ENCODE measurements around the gene PSMA1.
"Not testable (repeated sequence)": the region's sequence is repeated elsewhere in the genome, so short reads cannot be mapped to it uniquely, and the experiment has no call there.

Gene PSMA1

DNA sequence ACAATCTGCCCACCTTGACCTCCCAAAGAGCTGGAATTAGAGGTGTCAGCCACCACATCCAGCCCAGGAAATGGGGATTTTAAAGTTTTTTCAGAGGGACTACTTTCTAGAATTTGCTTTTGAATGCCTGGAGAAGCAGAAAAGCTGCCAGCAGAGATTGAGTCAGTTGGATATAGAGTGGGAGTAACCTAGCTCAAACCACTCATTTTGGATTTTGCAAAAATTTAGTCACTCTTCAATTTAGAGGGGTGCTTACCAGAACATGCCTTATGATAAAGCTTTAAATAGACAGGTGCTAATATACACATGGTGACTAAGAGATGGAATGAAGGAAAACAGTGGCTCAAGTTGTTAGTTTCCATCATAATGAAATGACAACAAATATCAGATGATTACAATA, 26.5 kb upstream of the PSMA1 start:
- H3K36me3 ChIP-seq (ENCODE audit: insufficient read depth, low read length) = no peaks in the 10 kb centered on the region
- H3K4me1 ChIP-seq (ENCODE audit: insufficient read depth, low read length) = peaks cover 10% of the 10 kb centered on the region
- no peaks in the 10 kb centered on the region for H3K27me3 ChIP-seq (ENCODE audit: insufficient read depth, low read length)
- H3K9ac ChIP-seq (ENCODE audit: low read depth, low read length) = no peak overlapping the region
- H3K4me3 ChIP-seq (ENCODE audit: low read length) = no peak overlapping the region
- no peak overlapping the region for H3K27ac ChIP-seq (ENCODE audit: low read depth, low read length)
- H3K9me3 ChIP-seq (ENCODE audit: insufficient read depth, low read depth, low read length) = no peaks in the 10 kb centered on the region

DNA sequence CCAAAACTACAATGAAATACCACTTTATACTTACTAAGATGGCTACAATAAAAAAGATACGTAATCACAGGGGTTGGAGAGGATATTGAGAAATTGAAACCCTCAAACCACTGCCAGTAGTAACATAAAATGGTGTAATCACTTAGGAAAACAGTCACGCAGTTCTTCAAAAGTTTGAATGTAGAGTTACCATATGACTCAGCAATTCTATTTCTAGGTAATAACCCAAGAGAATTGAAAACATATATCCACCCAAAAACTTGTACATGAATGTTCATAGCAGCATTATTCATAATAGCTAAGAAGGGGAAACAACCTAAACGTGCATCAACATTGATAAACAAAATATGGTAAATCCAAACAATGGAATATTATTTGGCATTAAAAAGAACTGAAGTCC, 24.4 kb upstream of the PSMA1 start:
- no peak overlapping the region for H3K4me3 ChIP-seq (ENCODE audit: low read length)
- 100% methylated on average over 2 of the region's 3 CpGs for WGBS

DNA sequence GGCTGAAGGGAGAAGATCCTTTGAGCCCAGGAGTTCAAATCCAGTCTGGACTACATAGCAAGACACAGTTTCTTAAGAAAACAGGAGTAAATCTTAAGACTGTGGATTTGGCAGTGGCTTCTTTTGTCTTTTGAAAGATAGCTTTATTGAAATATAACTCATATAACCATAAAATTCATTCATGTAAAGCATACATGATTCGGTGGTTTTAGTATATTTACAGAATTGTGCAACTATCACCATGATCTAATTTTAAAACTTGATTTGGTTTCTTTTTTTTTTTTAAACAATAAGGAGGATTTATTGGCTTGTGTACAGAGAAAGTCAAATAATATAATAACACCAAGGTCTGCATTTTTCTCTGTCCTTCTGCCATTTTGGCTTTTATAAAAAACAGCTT, 23.1 kb upstream of the PSMA1 start:
- no peaks in the 10 kb centered on the region for H3K36me3 ChIP-seq (ENCODE audit: insufficient read depth, low read length)
- H3K4me1 ChIP-seq (ENCODE audit: insufficient read depth, low read length) = peaks cover 17% of the 10 kb centered on the region
- no peak overlapping the region for H3K9ac ChIP-seq (ENCODE audit: low read depth, low read length)
- no peak overlapping the region for H3K4me3 ChIP-seq (ENCODE audit: low read length)
- no CpG with 5 or more reads among the region's 1 CpG for WGBS
- no peaks in the 10 kb centered on the region for H3K9me3 ChIP-seq (ENCODE audit: insufficient read depth, low read depth, low read length)
- no peaks in the 10 kb centered on the region for H3K27me3 ChIP-seq (ENCODE audit: insufficient read depth, low read length)
- no peak overlapping the region for H3K27ac ChIP-seq (ENCODE audit: low read depth, low read length)

More for the DNA sequence above, 24.4 kb upstream of the PSMA1 start:
- Histone ChIP-seq H3K27me3 (ENCODE audit: insufficient read depth, low read length) (no peaks in the 10 kb centered on the region), H3K9me3 (ENCODE audit: insufficient read depth, low read depth, low read length) (no peaks in the 10 kb centered on the region), H3K36me3 (ENCODE audit: insufficient read depth, low read length) (no peaks in the 10 kb centered on the region), H3K4me1 (ENCODE audit: insufficient read depth, low read length) (peaks cover 17% of the 10 kb centered on the region), H3K9ac (ENCODE audit: low read depth, low read length) (no peak overlapping the region), H3K27ac (ENCODE audit: low read depth, low read length) (no peak overlapping the region)

DNA sequence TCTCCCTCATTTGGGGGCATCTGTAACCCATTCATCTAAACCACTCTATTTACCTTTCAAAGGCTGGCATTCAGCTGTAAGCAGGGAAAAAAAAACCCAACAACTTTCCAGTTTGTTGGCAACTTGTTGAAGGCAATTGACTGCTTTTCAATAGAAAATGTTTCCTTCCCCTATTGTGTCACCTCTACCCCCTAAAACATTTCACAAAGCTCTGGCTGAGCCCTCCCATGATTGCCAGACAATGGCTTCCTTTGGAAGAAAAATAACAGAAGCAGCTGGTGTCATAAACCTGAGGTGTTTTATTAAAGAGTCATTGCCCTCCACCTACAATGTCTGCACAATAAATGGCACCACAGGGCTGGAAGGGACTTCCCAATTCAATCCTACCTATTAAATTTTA, 22.1 kb upstream of the PSMA1 start:
- peaks cover 17% of the 10 kb centered on the region for H3K4me1 ChIP-seq (ENCODE audit: insufficient read depth, low read length)
- no peak overlapping the region for H3K9ac ChIP-seq (ENCODE audit: low read depth, low read length)
- H3K27ac ChIP-seq (ENCODE audit: low read depth, low read length) = no peak overlapping the region
- H3K4me3 ChIP-seq (ENCODE audit: low read length) = no peak overlapping the region
- H3K27me3 ChIP-seq (ENCODE audit: insufficient read depth, low read length) = no peaks in the 10 kb centered on the region
- H3K36me3 ChIP-seq (ENCODE audit: insufficient read depth, low read length) = no peaks in the 10 kb centered on the region
- H3K9me3 ChIP-seq (ENCODE audit: insufficient read depth, low read depth, low read length) = no peaks in the 10 kb centered on the region

DNA sequence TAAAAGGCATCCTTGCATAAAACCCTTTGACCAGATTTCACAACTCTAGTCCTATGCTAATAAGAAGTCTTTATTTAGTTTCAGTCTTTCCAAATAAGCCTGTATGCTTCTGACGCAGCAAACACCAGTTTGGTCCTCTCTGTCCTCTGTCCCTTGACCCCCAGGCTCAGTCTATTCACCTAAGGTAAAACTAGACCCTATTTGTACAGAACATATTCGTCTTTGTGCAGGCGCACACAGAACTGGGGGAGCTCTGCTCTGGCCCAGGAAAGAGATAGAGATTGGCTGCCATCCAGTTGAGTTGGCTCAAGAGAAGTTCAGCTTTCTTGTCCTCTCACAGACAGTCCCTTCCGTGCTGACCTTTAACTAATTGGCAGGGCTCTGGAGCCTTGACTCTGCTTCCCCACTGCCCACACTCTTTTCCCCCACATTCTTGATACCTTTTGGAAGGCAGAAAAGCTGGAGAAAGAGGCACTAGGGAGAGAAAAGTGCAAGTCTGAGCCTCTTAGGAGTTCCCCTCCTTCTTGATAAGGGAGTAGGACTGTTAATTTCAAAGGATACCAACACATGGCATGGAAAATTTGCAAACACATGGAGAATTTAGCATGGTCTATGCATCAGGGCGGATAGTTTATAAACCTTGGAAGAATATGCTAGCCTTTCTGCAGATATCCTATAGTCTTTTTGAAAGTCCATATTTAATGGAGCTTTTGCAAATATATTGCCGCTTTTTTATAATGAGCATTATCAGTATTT, 21.2 kb upstream of the PSMA1 start:
- Histone ChIP-seq H3K4me3 (ENCODE audit: low read length) (no peak overlapping the region), H3K9ac (ENCODE audit: low read depth, low read length) (no peak overlapping the region), H3K4me1 (ENCODE audit: insufficient read depth, low read length) (peaks cover 17% of the 10 kb centered on the region), H3K36me3 (ENCODE audit: insufficient read depth, low read length) (no peaks in the 10 kb centered on the region), H3K9me3 (ENCODE audit: insufficient read depth, low read depth, low read length) (no peaks in the 10 kb centered on the region), H3K27me3 (ENCODE audit: insufficient read depth, low read length) (no peaks in the 10 kb centered on the region), H3K27ac (ENCODE audit: low read depth, low read length) (no peak overlapping the region)
- 62% methylated on average over 5 of the region's 6 CpGs for WGBS

DNA sequence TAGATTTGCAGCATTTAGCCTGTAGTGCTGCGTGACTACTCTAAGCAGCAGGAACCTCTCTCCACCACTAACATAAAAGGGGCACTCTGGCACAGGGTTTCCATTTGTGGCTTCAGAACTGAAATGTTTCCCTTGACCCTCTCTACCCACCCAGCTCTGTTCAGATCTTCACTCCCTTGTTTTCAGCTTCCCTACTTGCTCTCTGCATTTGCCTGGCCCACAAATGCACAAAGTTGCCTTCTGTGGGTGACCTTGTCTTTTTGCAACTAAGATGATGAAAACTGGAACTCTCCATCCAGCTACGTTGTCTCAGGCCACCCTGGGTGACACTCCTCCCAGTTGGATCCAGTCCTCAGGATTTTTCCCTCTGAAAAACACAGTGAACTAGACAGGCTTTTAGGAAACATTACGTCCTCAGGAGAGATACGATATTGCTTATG, 19.8 kb upstream of the PSMA1 start:
- Histone ChIP-seq H3K4me3 (ENCODE audit: low read length) (no peak overlapping the region), H3K9me3 (ENCODE audit: insufficient read depth, low read depth, low read length) (no peaks in the 10 kb centered on the region), H3K27me3 (ENCODE audit: insufficient read depth, low read length) (no peaks in the 10 kb centered on the region), H3K9ac (ENCODE audit: low read depth, low read length) (no peak overlapping the region), H3K36me3 (ENCODE audit: insufficient read depth, low read length) (no peaks in the 10 kb centered on the region), H3K4me1 (ENCODE audit: insufficient read depth, low read length) (peaks cover 17% of the 10 kb centered on the region), H3K27ac (ENCODE audit: low read depth, low read length) (no peak overlapping the region)
- WGBS = 86% methylated on average over 4 of the region's 4 CpGs

DNA sequence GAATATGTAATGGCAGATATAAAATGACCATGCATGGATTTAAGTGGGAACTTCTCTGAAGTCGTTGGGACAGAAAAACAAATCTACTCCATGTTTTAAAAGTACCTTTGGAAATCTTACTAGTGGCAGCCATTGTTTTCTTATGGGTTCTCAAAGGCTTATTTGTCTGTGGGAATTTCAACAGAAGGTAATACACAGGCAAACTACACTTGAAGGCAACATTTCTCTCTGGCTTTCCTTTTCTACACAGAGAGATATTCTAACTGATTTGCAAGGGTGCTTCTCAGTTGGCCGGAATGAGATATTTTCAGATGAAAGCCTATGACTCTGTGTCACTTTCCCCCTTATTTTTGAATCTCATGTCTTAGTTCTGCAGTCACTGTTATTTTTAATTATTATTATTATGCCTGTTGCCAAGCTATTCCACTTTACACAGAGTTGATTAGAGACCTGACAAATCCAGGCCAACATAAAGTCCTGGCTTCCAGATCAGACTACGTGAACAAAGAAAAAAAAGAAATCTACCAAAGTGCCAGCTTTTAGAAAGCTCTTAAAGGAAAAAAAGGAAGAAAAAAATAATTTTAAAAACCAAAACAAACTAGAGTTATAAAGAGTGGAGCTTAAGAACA, 18.9 kb upstream of the PSMA1 start:
- no peak overlapping the region for H3K9ac ChIP-seq (ENCODE audit: low read depth, low read length)
- no peaks in the 10 kb centered on the region for H3K27me3 ChIP-seq (ENCODE audit: insufficient read depth, low read length)
- H3K27ac ChIP-seq (ENCODE audit: low read depth, low read length) = no peak overlapping the region
- no peaks in the 10 kb centered on the region for H3K36me3 ChIP-seq (ENCODE audit: insufficient read depth, low read length)
- no peaks in the 10 kb centered on the region for H3K9me3 ChIP-seq (ENCODE audit: insufficient read depth, low read depth, low read length)
- peaks cover 17% of the 10 kb centered on the region for H3K4me1 ChIP-seq (ENCODE audit: insufficient read depth, low read length)
- 90% methylated on average over 3 of the region's 3 CpGs for WGBS
- no peak overlapping the region for H3K4me3 ChIP-seq (ENCODE audit: low read length)

DNA sequence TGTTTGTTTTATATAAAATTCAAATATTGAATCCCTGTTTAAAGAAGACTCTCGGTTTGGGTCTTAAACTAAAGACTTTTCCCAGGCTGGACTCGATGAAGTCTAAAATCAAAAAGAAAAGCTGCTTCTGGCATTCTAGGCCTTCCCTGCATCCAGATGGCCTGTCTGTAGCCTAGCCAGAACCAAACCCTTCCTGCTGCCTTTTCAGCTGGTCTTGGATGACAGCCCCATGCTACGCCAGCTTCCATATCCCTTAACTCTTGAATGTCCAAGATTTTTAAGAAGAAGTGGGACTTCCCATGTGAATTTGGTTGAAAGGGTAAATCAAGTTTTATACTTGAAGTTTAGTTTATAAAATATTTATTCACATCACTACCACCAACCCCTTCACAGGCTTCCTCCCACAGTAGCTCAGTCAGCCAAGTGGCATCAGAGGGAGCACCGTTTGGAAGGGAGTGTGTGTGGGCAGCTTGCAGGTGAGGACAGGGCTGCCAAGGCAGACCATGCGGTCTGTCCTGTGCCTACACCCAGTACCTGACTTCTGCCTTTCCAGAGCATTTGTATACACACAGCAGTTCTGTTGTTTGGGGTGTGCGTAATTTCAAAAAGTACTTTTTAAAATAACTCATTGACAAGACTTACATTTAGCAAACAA, 18.2 kb upstream of the PSMA1 start:
- no peaks in the 10 kb centered on the region for H3K9me3 ChIP-seq (ENCODE audit: insufficient read depth, low read depth, low read length)
- no peak overlapping the region for H3K27ac ChIP-seq (ENCODE audit: low read depth, low read length)
- peaks cover 17% of the 10 kb centered on the region for H3K4me1 ChIP-seq (ENCODE audit: insufficient read depth, low read length)
- no peaks in the 10 kb centered on the region for H3K36me3 ChIP-seq (ENCODE audit: insufficient read depth, low read length)
- 90% methylated on average over 5 of the region's 6 CpGs for WGBS
- no peak overlapping the region for H3K9ac ChIP-seq (ENCODE audit: low read depth, low read length)
- no peak overlapping the region for H3K4me3 ChIP-seq (ENCODE audit: low read length)
- no peaks in the 10 kb centered on the region for H3K27me3 ChIP-seq (ENCODE audit: insufficient read depth, low read length)

DNA sequence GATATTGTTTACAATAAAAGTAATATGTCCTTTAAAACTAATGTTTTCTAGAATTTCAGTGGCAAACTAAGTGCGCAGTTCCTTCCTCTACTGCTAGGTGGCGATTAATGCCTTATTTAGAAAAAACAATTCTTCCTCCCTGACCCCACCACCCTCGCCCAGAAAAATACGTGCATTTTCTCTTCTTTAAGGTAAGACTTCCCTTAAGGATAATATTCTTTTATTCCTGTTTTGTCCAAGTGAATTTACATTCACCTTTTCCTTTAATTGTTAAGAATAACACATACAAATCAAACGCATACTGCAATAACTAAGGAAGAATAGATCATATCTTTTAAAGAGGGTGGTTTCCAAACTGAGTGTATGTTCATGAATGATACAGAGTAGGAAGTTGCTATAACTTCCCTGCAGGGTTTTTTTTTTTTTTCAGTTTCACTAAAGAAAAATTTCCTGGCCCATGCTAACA, 17.0 kb upstream of the PSMA1 start:
- Histone ChIP-seq H3K9me3 (ENCODE audit: insufficient read depth, low read depth, low read length) (no peaks in the 10 kb centered on the region), H3K27ac (ENCODE audit: low read depth, low read length) (no peak overlapping the region), H3K4me1 (ENCODE audit: insufficient read depth, low read length) (peaks cover 13% of the 10 kb centered on the region), H3K27me3 (ENCODE audit: insufficient read depth, low read length) (no peaks in the 10 kb centered on the region), H3K36me3 (ENCODE audit: insufficient read depth, low read length) (no peaks in the 10 kb centered on the region), H3K9ac (ENCODE audit: low read depth, low read length) (no peak overlapping the region), H3K4me3 (ENCODE audit: low read length) (no peak overlapping the region)
- WGBS = 6% methylated on average over 4 of the region's 5 CpGs

DNA sequence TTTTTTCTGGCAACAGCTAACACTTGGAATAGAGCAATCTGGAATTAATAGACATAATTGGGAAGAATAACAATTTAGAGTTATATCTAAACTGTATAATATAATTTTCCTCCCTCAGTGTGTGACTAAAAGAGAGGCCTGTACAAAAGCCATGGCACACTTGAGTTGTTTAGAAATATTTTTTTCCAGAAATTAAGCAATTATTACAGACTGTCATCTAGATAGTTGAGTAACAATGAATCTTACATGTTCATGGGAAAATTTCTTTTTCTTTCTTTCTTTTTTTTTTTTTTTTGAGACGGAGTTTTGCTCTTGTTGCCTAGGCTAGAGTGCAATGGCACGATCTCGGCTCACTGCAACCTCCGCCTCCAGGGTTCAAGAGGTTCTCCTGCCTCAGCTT, 15.0 kb upstream of the PSMA1 start:
- H3K36me3 ChIP-seq (ENCODE audit: insufficient read depth, low read length); H3K9ac ChIP-seq (ENCODE audit: low read depth, low read length); H3K9me3 ChIP-seq (ENCODE audit: insufficient read depth, low read depth, low read length); H3K27ac ChIP-seq (ENCODE audit: low read depth, low read length); H3K4me1 ChIP-seq (ENCODE audit: insufficient read depth, low read length); H3K27me3 ChIP-seq (ENCODE audit: insufficient read depth, low read length); H3K4me3 ChIP-seq (ENCODE audit: low read length): not testable (repeated sequence)
- 97% methylated on average over 4 of the region's 4 CpGs for WGBS

DNA sequence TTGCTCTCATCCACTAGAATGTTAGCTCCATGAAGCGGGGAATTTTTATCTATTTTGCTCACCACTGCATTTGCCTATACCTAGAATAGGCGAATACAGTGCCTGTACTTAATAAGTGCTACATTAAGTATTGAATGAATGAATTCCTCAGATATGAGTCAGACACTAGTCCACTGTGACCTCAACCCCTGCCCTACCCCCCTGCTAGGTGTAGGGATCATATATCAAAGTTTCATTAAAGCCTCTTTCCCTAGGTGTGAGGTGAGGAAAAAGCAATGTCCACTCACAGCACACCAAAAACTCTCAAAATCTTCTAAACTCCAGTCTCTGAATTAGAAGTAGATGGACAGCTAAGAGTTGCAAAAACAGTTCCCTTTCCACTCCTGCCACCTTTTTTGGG, 9.8 kb upstream of the PSMA1 start:
- H3K9ac ChIP-seq (ENCODE audit: low read depth, low read length) = no peak overlapping the region
- H3K4me3 ChIP-seq (ENCODE audit: low read length) = no peak overlapping the region
- H3K27me3 ChIP-seq (ENCODE audit: insufficient read depth, low read length) = no peaks in the 10 kb centered on the region
- WGBS = 100% methylated on average over 1 of the region's 2 CpGs
- H3K4me1 ChIP-seq (ENCODE audit: insufficient read depth, low read length) = peaks cover 12% of the 10 kb centered on the region
- no peaks in the 10 kb centered on the region for H3K36me3 ChIP-seq (ENCODE audit: insufficient read depth, low read length)
- no peaks in the 10 kb centered on the region for H3K9me3 ChIP-seq (ENCODE audit: insufficient read depth, low read depth, low read length)
- H3K27ac ChIP-seq (ENCODE audit: low read depth, low read length) = no peak overlapping the region

Data from HUES64 (cell line).